ENCODE measurements around the gene ZC3H7B.

- TF ChIP-seq EZH2phosphoT487 (IDR thresholded peaks at IDR 0.05; ENCODE audit: insufficient read depth, low read depth) (no peak), EZH2 (IDR thresholded peaks at IDR 0.05; ENCODE audit: insufficient read depth, poor library complexity, severe bottlenecking) (no peak)
These were observed 16.9 kb upstream of the ZC3H7B start for GRCh38 chr22:41284465-41284864.
